AG04450 (cell line): ENCODE results near the gene MRPL14. TPM values are rescaled to one million over a fixed set of nuclear protein-coding genes. Genes with fewer than 3 reads are reported as not detected.

Experiments used
- CTCF ChIA-PET: fragments of 300-600, 350-600 bp; formaldehyde crosslinking; extraction: SDS; loops from one replicate; lab custom pipeline; 2022; ENCODE audit warnings: antibody characterized with exemption, inconsistent platforms; lab: Charles Lee
- POLR2A ChIA-PET: fragments of 350-600 bp; formaldehyde crosslinking; extraction: SDS; loops from one replicate; lab custom pipeline; 2021; ENCODE audit warnings: antibody characterized with exemption, inconsistent platforms; lab: Yijun Ruan, JAX
- DNase-seq: peaks from one replicate; pipeline ENCODE4 v3.0.0-alpha.2; 2011; ENCODE audit warnings: low read depth, low spot score
- H3K27ac ChIP-seq: one replicate; pipeline ENCODE4 v1.5.1; 2012; ENCODE audit warnings: low read depth, low read length, control low read depth
- H3K27me3 ChIP-seq: one replicate; pipeline ENCODE4 v1.6.0; 2012; ENCODE audit warnings: low read length; ENCODE audit not compliant: control insufficient read depth, insufficient read depth
- H3K4me3 ChIP-seq: 2 replicates; pipeline ENCODE4 v1.5.1; 2011; ENCODE audit warnings: mild to moderate bottlenecking, low read depth, low read length, control low read depth
- H3K9me3 ChIP-seq: 2 replicates; pipeline ENCODE4 v1.5.1; 2012; ENCODE audit warnings: low read length; ENCODE audit not compliant: control insufficient read depth, insufficient read depth
- polyA plus RNA-seq: library from polyadenylated mRNA; depleted of rRNA; stranded (reverse); fragments of >200 nt; gene quantifications from 2 replicates; pipeline ENCODE4 v1.2.3, GENCODE V29; 2011
- TF ChIP-seq, protein P1 (sequence below): IDR thresholded peaks from 2 replicates; pipeline ENCODE4 v1.5.1; 2011; ENCODE audit warnings: low read depth, low read length, control low read depth, inconsistent platforms

The MRPL14 gene
- polyA plus RNA-seq, 1 experiment, result 57.3 TPM

DNA sequence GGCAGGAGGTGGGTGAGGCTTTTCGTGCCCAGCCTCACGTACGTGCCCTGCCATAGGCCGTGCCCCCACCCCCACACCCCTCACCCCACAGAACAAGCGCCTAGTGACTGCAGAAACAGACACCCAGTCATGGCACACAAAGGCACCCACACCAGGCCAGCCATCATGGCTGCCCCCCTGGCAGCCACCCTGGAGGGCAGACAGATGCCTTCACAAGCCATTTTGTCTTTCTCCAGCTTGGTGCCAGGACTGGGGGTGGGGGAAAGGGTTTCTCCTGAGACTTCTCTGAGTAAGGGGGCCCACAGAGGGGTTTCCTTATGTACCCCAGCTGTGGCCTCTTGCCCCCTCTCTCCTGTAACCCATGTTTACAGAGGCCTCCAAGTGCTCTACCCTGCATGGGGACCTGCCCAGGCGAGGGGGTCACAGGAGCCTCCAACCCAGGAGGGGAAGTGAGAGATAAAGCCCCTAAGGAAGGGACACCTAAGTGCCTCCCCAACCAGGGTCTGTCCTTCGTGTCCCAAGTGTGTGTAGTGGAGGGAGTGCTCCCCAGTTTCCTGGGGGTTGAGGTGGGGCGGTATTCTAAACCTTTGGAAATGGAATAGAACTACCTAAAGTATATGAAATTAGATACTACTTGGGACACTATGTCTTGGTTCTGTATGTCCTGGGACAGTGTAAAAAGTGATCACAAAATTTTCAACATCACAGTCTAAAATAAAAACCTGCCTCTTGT, 49.9 kb downstream of the MRPL14 start:
- Histone ChIP-seq H3K27me3 (no peaks in the 10 kb centered on the region), H3K9me3 (no peaks in the 10 kb centered on the region; the same call in 1 of the 2 replicates), H3K27ac (no peak overlapping the region), H3K4me3 (no peak overlapping the region)
- DNase-seq, result no peak
- ChIA-PET CTCF (interaction anchor here (5.6 to 7.3 kb wide), 2 partner anchors 309 to 411 kb away, joined by 90 to 91 read pairs; partner anchors contain the start of gene VEGFA), POLR2A (no interaction called here)
- TF ChIP-seq, protein P1, sequence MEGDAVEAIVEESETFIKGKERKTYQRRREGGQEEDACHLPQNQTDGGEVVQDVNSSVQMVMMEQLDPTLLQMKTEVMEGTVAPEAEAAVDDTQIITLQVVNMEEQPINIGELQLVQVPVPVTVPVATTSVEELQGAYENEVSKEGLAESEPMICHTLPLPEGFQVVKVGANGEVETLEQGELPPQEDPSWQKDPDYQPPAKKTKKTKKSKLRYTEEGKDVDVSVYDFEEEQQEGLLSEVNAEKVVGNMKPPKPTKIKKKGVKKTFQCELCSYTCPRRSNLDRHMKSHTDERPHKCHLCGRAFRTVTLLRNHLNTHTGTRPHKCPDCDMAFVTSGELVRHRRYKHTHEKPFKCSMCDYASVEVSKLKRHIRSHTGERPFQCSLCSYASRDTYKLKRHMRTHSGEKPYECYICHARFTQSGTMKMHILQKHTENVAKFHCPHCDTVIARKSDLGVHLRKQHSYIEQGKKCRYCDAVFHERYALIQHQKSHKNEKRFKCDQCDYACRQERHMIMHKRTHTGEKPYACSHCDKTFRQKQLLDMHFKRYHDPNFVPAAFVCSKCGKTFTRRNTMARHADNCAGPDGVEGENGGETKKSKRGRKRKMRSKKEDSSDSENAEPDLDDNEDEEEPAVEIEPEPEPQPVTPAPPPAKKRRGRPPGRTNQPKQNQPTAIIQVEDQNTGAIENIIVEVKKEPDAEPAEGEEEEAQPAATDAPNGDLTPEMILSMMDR, result no peak

DNA sequence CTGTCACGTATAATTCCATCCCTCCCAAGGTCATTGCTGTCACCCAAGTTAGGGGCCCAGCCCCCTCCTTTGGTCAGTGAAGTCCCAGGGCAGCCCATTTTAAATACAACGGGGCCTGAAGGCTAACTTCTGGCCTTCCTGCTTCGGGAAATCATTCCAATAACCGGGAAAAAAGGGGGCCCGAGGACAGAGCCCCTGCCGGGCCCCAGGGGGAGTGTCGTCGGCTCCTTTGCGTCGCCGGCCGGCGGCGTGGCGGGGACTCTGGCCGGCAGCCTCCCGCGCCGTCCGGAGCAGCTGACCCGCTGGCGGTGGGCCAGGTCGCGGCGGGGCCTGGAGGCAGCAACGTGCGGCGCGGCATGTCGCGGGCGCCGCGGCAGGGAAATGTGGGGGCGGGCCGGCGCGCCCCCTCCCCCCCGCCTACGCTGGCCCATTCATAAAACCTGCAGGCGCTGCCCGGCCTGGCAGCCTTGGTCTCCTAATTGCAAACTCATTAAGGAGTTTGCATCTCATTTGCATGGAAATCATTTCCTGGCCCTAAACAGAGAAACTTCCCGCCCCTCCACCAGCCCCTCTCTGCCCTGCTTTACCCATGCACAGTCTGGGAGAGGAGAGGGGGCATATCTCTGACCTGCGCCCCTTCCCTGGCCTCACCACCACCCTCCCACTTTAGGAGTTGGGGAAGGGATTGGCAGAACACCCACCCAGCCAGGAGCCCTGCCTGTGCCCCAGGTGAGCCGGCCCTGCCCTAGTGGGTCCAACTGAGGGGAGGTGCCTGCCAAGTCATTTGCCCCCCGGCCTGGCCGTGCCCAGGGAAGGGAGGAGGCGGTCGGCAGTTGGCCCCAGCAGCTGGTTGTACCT, 50.7 kb downstream of the MRPL14 start:
- ChIA-PET CTCF (interaction anchor here (0.7 to 7.3 kb wide), 3 partner anchors 308 to 410 kb away, joined by 3 to 91 read pairs (median 90); partner anchors contain the start of gene VEGFA), POLR2A (interaction anchor here (4.4 kb wide), 1 partner anchor 307 kb away, joined by 40 read pairs; the partner anchor contains the start of gene VEGFA)
- Histone ChIP-seq H3K9me3 (no peaks in the 10 kb centered on the region; the same call in 1 of the 2 replicates), H3K27ac (no peak overlapping the region), H3K4me3 (no peak overlapping the region), H3K27me3 (no peaks in the 10 kb centered on the region)
- DNase-seq, result no peak
- TF ChIP-seq, protein P1, result no peak

DNA sequence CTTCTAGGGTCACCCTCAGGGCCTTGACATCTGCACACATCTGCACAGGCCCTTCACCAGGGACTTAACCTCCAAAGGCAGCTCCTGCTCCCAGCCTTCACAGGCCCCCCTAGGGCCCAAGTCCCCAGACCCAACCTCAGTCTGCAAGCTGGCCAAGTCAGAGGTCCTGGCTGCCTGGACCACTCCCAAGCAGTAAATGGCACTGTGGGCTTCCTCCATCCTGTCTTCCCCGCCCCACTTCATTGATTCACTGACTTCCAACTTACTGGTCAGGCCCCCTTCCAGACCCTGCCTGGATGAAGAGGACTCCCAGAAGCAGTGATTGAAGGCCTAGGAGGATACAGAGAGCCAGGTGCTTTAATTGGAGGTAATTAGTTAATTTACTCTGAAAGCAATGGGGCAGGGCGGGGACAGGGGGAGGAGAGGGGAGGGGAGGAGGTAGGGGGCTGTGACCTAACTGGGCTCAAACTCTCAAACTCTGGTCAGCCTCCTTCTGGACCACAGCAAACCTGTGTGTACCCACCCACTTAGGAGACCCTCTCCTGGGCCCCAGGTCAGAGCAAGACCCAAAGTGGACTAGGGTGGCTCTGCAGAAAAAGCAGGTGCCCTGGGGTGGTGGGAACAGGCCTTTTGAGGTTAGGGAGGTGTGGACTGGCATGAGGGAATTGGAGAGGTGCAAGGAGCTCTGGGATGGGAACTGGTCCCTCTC, 51.5 kb downstream of the MRPL14 start:
- Histone ChIP-seq H3K9me3 (no peaks in the 10 kb centered on the region; the same call in 1 of the 2 replicates), H3K4me3 (no peak overlapping the region), H3K27me3 (no peaks in the 10 kb centered on the region), H3K27ac (no peak overlapping the region)
- POLR2A ChIA-PET, result interaction anchor here (1.3 to 4.4 kb wide), 2 partner anchors 65 to 306 kb away, joined by 3 to 40 read pairs; partner anchors contain the start of gene VEGFA
- DNase-seq, result no peak
- CTCF ChIA-PET, result interaction anchor here (0.7 to 5.3 kb wide), 23 partner anchors 10 to 467 kb away, joined by 3 to 94 read pairs (median 4); partner anchors contain the start of genes MRPS18A and VEGFA
- TF ChIP-seq, protein P1, result no peak

DNA sequence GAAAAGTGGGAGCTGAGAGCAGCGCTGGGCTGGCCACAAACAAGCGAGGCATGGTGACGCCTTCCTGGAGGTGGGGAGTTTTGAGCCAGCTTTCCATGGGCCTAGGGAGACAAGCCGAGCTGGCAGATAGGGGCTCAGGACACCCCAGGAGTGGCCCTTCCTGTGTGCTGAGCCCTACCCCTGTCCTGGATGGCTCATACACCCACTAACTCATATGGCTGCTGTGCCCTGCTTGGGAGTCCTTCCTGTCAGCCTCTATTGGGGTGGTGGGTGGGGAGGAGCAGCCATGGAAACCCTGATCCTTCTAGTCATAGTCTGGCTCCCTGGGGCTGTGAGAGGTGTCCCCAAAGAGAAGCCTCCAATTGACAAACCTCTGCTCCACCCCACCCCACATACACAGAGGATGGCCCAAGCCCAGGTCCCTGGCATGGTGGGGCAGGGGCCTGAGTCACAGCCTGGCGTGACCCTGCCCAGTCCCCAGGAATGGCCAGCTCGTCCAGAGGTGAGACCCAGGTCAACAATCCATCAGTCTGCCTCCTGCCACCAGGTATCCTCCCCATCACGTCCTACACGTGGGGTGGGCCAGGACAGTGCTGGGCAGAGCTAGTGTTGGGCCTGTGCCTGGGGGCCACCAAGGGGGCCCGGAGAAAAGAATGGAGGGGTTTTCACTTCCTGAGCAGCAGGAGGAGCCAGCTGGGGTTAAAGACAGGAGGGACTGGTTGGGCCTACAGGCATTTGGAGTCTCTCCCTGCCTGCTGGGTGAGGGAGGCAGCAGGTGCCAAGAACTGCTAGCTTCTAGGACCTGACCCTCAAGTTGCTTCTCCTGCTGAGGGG, 52.2 kb downstream of the MRPL14 start:
- TF ChIP-seq, protein P1, result no peak
- POLR2A ChIA-PET, result interaction anchor here (0.6 to 4.4 kb wide), 4 partner anchors 13 to 305 kb away, joined by 3 to 40 read pairs (median 5); partner anchors contain the start of gene VEGFA

More for the DNA sequence above, 52.2 kb downstream of the MRPL14 start:
- no peak overlapping the region for H3K27ac ChIP-seq
- H3K4me3 ChIP-seq, result no peak overlapping the region
- H3K9me3 ChIP-seq, result no peaks in the 10 kb centered on the region; the same call in 1 of the 2 replicates
- no peak for DNase-seq
- H3K27me3 ChIP-seq, result no peaks in the 10 kb centered on the region
- CTCF ChIA-PET, result interaction anchor here (0.6 to 5.3 kb wide), 54 partner anchors 8 to 480 kb away, joined by 3 to 94 read pairs (median 4); partner anchors contain the start of genes MRPS18A and VEGFA
